GM21825 (cell line): ENCODE data around the gene HERC2.
"Not testable (repeated sequence)": the region's sequence is repeated elsewhere in the genome, so short reads cannot be mapped to it uniquely, and the experiment has no call there.

Experiments
- ATAC-seq: cut with Tn5 transposase; IDR thresholded peaks from one replicate; pipeline ENCODE4 v1.9.1; 2021; ENCODE audit warnings: mild to moderate bottlenecking, moderate library complexity; ENCODE audit not compliant: unreplicated experiment

Gene HERC2

GRCh38 chr15:28274635-28275034 lies 47.3 kb downstream of the HERC2 start:
- ATAC-seq = no peak

GRCh38 chr15:28273873-28274610 lies 47.9 kb downstream of the HERC2 start:
- no peak for ATAC-seq

- ATAC-seq = no peak
Observed at GRCh38 chr15:28273468-28273867, 48.5 kb downstream of the HERC2 start.

- ATAC-seq = no peak
Observed at GRCh38 chr15:28272587-28272986, 49.4 kb downstream of the HERC2 start.

GRCh38 chr15:28271697-28272260 lies 50.2 kb downstream of the HERC2 start:
- ATAC-seq = no peak

- no peak for ATAC-seq
Observed at GRCh38 chr15:28269097-28269496, 52.9 kb downstream of the HERC2 start.

- no peak for ATAC-seq
Observed at GRCh38 chr15:28267727-28268126, 54.3 kb downstream of the HERC2 start.

GRCh38 chr15:28265334-28266019 lies 56.5 kb downstream of the HERC2 start:
- ATAC-seq = no peak

GRCh38 chr15:28264166-28264565 lies 57.8 kb downstream of the HERC2 start:
- no peak for ATAC-seq

- ATAC-seq = no peak
Observed at GRCh38 chr15:28262438-28262837, 59.5 kb downstream of the HERC2 start.

GRCh38 chr15:28260722-28261121 lies 61.3 kb downstream of the HERC2 start:
- ATAC-seq = no peak

GRCh38 chr15:28260317-28260716 lies 61.7 kb downstream of the HERC2 start:
- ATAC-seq = no peak

- ATAC-seq = no peak
Observed at GRCh38 chr15:28255965-28256364, 66.0 kb downstream of the HERC2 start.

- no peak for ATAC-seq
Observed at GRCh38 chr15:28252831-28253230, 69.1 kb downstream of the HERC2 start.

GRCh38 chr15:28246605-28247004 lies 75.4 kb downstream of the HERC2 start:
- no peak for ATAC-seq

- no peak for ATAC-seq
Observed at GRCh38 chr15:28243901-28244300, 78.1 kb downstream of the HERC2 start.

GRCh38 chr15:28243399-28243798 lies 78.6 kb downstream of the HERC2 start:
- ATAC-seq = no peak

GRCh38 chr15:28238296-28238695 lies 83.7 kb downstream of the HERC2 start:
- ATAC-seq = not testable (repeated sequence)

- ATAC-seq = not testable (repeated sequence)
Observed at GRCh38 chr15:28231743-28232142, 90.2 kb downstream of the HERC2 start.

- not testable (repeated sequence) for ATAC-seq
Observed at GRCh38 chr15:28231336-28231735, 90.6 kb downstream of the HERC2 start.

- not testable (repeated sequence) for ATAC-seq
Observed at GRCh38 chr15:28228990-28229640, 92.9 kb downstream of the HERC2 start.

- ATAC-seq = no peak
Observed at GRCh38 chr15:28228096-28228495, 93.9 kb downstream of the HERC2 start.
